GM21360 (cell line): Measurements from ENCODE around the gene SULF2.

Experiments
- ATAC-seq: cut with Tn5 transposase; IDR thresholded peaks from one replicate; pipeline ENCODE4 v1.9.1; 2021; ENCODE audit warnings: mild to moderate bottlenecking, moderate library complexity; ENCODE audit not compliant: unreplicated experiment

The SULF2 gene

GRCh38 chr20:47765271-47765670 lies 20.0 kb downstream of the SULF2 start:
- no peak for ATAC-seq

GRCh38 chr20:47764154-47764733 lies 21.0 kb downstream of the SULF2 start:
- no peak for ATAC-seq

GRCh38 chr20:47762699-47763268 lies 22.5 kb downstream of the SULF2 start:
- ATAC-seq, result no peak

GRCh38 chr20:47761482-47762047 lies 23.7 kb downstream of the SULF2 start:
- ATAC-seq, result no peak

GRCh38 chr20:47760686-47761481 lies 24.4 kb downstream of the SULF2 start:
- no peak for ATAC-seq

- ATAC-seq, result no peak
These were observed 26.5 kb downstream of the SULF2 start for GRCh38 chr20:47758517-47759450.

- ATAC-seq, result no peak
These were observed 27.9 kb downstream of the SULF2 start for GRCh38 chr20:47757145-47758035.

- no peak for ATAC-seq
These were observed 30.2 kb downstream of the SULF2 start for GRCh38 chr20:47754946-47755652.

GRCh38 chr20:47754388-47754715 lies 30.9 kb downstream of the SULF2 start:
- no peak for ATAC-seq

GRCh38 chr20:47753576-47754387 lies 31.5 kb downstream of the SULF2 start:
- ATAC-seq, result no peak

- no peak for ATAC-seq
These were observed 33.8 kb downstream of the SULF2 start for GRCh38 chr20:47751449-47751848.

GRCh38 chr20:47749339-47749738 lies 35.9 kb downstream of the SULF2 start:
- ATAC-seq, result no peak

GRCh38 chr20:47748823-47749222 lies 36.5 kb downstream of the SULF2 start:
- ATAC-seq, result no peak

- ATAC-seq, result no peak
These were observed 37.2 kb downstream of the SULF2 start for GRCh38 chr20:47748069-47748468.

- no peak for ATAC-seq
These were observed 37.6 kb downstream of the SULF2 start for GRCh38 chr20:47747669-47748031.

- no peak for ATAC-seq
These were observed 40.5 kb downstream of the SULF2 start for GRCh38 chr20:47744803-47745202.

- no peak for ATAC-seq
These were observed 41.6 kb downstream of the SULF2 start for GRCh38 chr20:47743671-47744070.
